HepG2 (cell line): ENCODE results near the gene AP4S1. TPM values are rescaled to one million over a fixed set of nuclear protein-coding genes. Genes with fewer than 3 reads are reported as not detected.

Experiments used
- AFF4 ChIP-seq: sonication (generic); formaldehyde crosslinking; IDR thresholded peaks from 2 replicates; pipeline ENCODE4 v1.4.0; 2020; ENCODE audit warnings: missing genetic modification reagents
- EED ChIP-seq: sonication (generic); formaldehyde crosslinking; IDR thresholded peaks from 2 replicates; pipeline ENCODE4 v1.5.0; 2020; ENCODE audit warnings: mild to moderate bottlenecking, missing genetic modification reagents
- FOSL1 ChIP-seq: sonication (generic); formaldehyde crosslinking; IDR thresholded peaks from 2 replicates; pipeline ENCODE4 v1.9.0; 2021; ENCODE audit warnings: missing genetic modification reagents, borderline replicate concordance
- HOXA9 ChIP-seq: sonication (generic); formaldehyde crosslinking; IDR thresholded peaks from 2 replicates; pipeline ENCODE4 v1.8.1; 2022; ENCODE audit warnings: missing genetic modification reagents, mild to moderate bottlenecking, moderate library complexity, borderline replicate concordance
- IKZF4 ChIP-seq: sonication (generic); formaldehyde crosslinking; IDR thresholded peaks from 2 replicates; pipeline ENCODE4 v1.5.1; 2020; ENCODE audit warnings: borderline replicate concordance, mild to moderate bottlenecking, low read depth, missing genetic modification reagents; ENCODE audit errors: not compliant biosample characterization
- IKZF5 ChIP-seq: IDR thresholded peaks from 2 replicates; pipeline ENCODE4 v1.6.1; 2018; ENCODE audit warnings: missing genetic modification reagents, mild to moderate bottlenecking, missing compliant biosample characterization
- KDM4B ChIP-seq: sonication (generic); formaldehyde crosslinking; IDR thresholded peaks from 2 replicates; pipeline ENCODE4 v1.4.0; 2020; ENCODE audit warnings: missing genetic modification reagents
- MXD4 ChIP-seq: IDR thresholded peaks from 2 replicates; pipeline ENCODE4 v1.6.1; 2016; ENCODE audit warnings: mild to moderate bottlenecking, missing biosample characterization, missing genetic modification reagents
- PLRG1 ChIP-seq: fragments of 450-650 bp; conservative IDR thresholded peaks from 2 replicates; pipeline ENCODE4 v1.6.1; 2016
- SIX1 ChIP-seq: sonication (generic); formaldehyde crosslinking; IDR thresholded peaks from 2 replicates; pipeline ENCODE4 v1.4.0; 2020; ENCODE audit warnings: missing genetic modification reagents, borderline replicate concordance
- SKI ChIP-seq: fragments of 450-650 bp; IDR thresholded peaks from one replicate; pipeline ENCODE4 v1.6.1; 2018; ENCODE audit warnings: mild to moderate bottlenecking; ENCODE audit not compliant: partially characterized antibody
- SNRNP70 ChIP-seq: fragments of 200-400 bp; formaldehyde crosslinking; IDR thresholded peaks from 2 replicates; pipeline ENCODE4 v1.6.1; 2017; ENCODE audit warnings: mild to moderate bottlenecking, low read depth, low read length, moderate library complexity
- SRF ChIP-seq: IDR thresholded peaks from 2 replicates; pipeline ENCODE4 v1.6.1; 2011; ENCODE audit warnings: mild to moderate bottlenecking, low read depth, low read length, moderate library complexity
- TBX2 ChIP-seq: sonication (generic); formaldehyde crosslinking; IDR thresholded peaks from 2 replicates; pipeline ENCODE4 v1.5.0; 2020; ENCODE audit warnings: missing genetic modification reagents, mild to moderate bottlenecking, borderline replicate concordance
- ZFP90 ChIP-seq: sonication (generic); formaldehyde crosslinking; IDR thresholded peaks from 2 replicates; pipeline ENCODE4 v1.8.0; 2022; ENCODE audit warnings: missing genetic modification reagents, mild to moderate bottlenecking, inconsistent platforms, borderline replicate concordance
- ZNF180 ChIP-seq: sonication (generic); formaldehyde crosslinking; IDR thresholded peaks from 2 replicates; pipeline ENCODE4 v1.4.0; 2020; ENCODE audit warnings: low read depth, missing genetic modification reagents, borderline replicate concordance
- ZNF280D ChIP-seq: sonication (generic); formaldehyde crosslinking; IDR thresholded peaks from 2 replicates; pipeline ENCODE4 v1.5.1; 2020; ENCODE audit warnings: mild to moderate bottlenecking, missing genetic modification reagents
- ZNF382 ChIP-seq: sonication (generic); formaldehyde crosslinking; IDR thresholded peaks from 2 replicates; pipeline ENCODE4 v1.5.0; 2020; ENCODE audit warnings: missing genetic modification reagents, mild to moderate bottlenecking, borderline replicate concordance
- ZNF460 ChIP-seq: sonication (generic); formaldehyde crosslinking; IDR thresholded peaks from 2 replicates; pipeline ENCODE4 v1.5.1; 2020; ENCODE audit warnings: missing genetic modification reagents, mild to moderate bottlenecking, borderline replicate concordance
- ZNF7 ChIP-seq: IDR thresholded peaks from 2 replicates; pipeline ENCODE4 v1.6.1; 2016; ENCODE audit warnings: missing biosample characterization, missing genetic modification reagents
- ZNF780A ChIP-seq: sonication (generic); formaldehyde crosslinking; IDR thresholded peaks from 2 replicates; pipeline ENCODE4 v1.8.0; 2022; ENCODE audit warnings: mild to moderate bottlenecking, missing genetic modification reagents, moderate library complexity
- ZNF850 ChIP-seq: sonication (generic); formaldehyde crosslinking; conservative IDR thresholded peaks from 2 replicates; pipeline ENCODE4 v1.9.0; 2021; ENCODE audit warnings: mild to moderate bottlenecking, missing genetic modification reagents
- polyA plus RNA-seq, 8 experiments: library from polyadenylated mRNA; depleted of rRNA in 3 of 8; stranded (reverse) in 7 of 8; unstranded in 1 of 8; fragments of >200 nt; fragmentation: Illumina TruSeq in 4 of 8; extraction: Trizol in 4 of 8; gene quantifications; 2 replicates each; pipeline versions ENCODE4 v1.2.1 to v1.2.3, GENCODE V29; 2011 to 2016; ENCODE audit warnings: low read depth in 4 of 8, missing spikeins in 1 of 8, mixed read lengths in 1 of 8; ENCODE audit not compliant: insufficient read depth in 1 of 8
- total RNA-seq, 5 experiments: library from RNA; depleted of rRNA; stranded (reverse); fragments of >200 nt; fragmentation: Illumina TruSeq; extraction: Trizol; gene quantifications; 2 replicates each; pipeline ENCODE4 v1.2.3, GENCODE V29; 2016; ENCODE audit warnings: low read depth in 1 of 5

AP4S1 gene
- total and polyA plus RNA-seq, 2 of the 13 experiments (the other 11 are each of a cell fraction or from before 2014, with no cell fraction given): 3.9 to 21.1 TPM

GRCh38 chr14:31090883-31091764 lies 65.7 kb downstream of the AP4S1 start (continued):
- TF ChIP-seq AFF4 (CRISPR knock-in tag) (no peak), ZNF780A (CRISPR knock-in tag) (no peak), EED (CRISPR knock-in tag) (no peak), KDM4B (CRISPR knock-in tag) (no peak), MXD4 (0 out of 2 replicates have a peak, but pooled peaks have one; percentile 38), ZNF850 (CRISPR knock-in tag) (no peak), PLRG1 (no peak), ZNF460 (CRISPR knock-in tag) (no peak), SRF (no peak), SIX1 (peak; percentile 57; the same call in 1 of the 2 replicates), ZNF280D (no peak), ZNF382 (CRISPR knock-in tag) (no peak; the same call in 1 of the 2 replicates), IKZF5 (CRISPR knock-in tag) (no peak; the same call in 1 of the 2 replicates), ZNF7 (no peak), ZFP90 (CRISPR knock-in tag) (peak; percentile 90; the same call in 1 of the 2 replicates), FOSL1 (CRISPR knock-in tag) (no peak), IKZF4 (CRISPR knock-in tag) (no peak), ZNF180 (CRISPR knock-in tag) (no peak), SNRNP70 (no peak), TBX2 (CRISPR knock-in tag) (no peak; the same call in 1 of the 2 replicates), SKI (no peak), HOXA9 (CRISPR knock-in tag) (no peak)
